CD4-positive, alpha-beta T cell (primary cell): ENCODE measurements around the gene KIAA1328. TPM values are rescaled to one million over a fixed set of nuclear protein-coding genes. Genes with fewer than 3 reads are reported as not detected.

Experiments used
- ATAC-seq: fragments of 200-7000 bp; cut with Tn5 transposase; one replicate; pipeline ENCODE4 v1.10.0; 2022; ENCODE audit warnings: mild to moderate bottlenecking; ENCODE audit not compliant: poor library complexity
- CTCF ChIA-PET: fragments of 350-600 bp; sonication (Branson Sonifier 250); formaldehyde crosslinking; loops from one replicate; lab custom pipeline; 2021; ENCODE audit warnings: antibody characterized with exemption, inconsistent platforms; lab: Charles Lee
- POLR2A ChIA-PET: fragments of 350-600 bp; sonication (Branson Sonifier 250); formaldehyde crosslinking; loops from one replicate; lab custom pipeline; 2021; ENCODE audit warnings: antibody characterized with exemption, inconsistent platforms; lab: Charles Lee
- DNase-seq, 14 experiments: peaks; one replicate each; pipeline ENCODE4 v3.0.0-alpha.2; 2013 to 2020; ENCODE audit warnings: mixed read lengths in 2 of 14
- H3K27ac ChIP-seq, 2 donors: one replicate each; pipeline versions ENCODE4 v1.5.1 to v1.7.0; 2013; ENCODE audit warnings: low read length in 2 of 2, low read depth in 1 of 2, mild to moderate bottlenecking in 1 of 2
- H3K27me3 ChIP-seq, 2 experiments: 1 replicate in 1 of 2; 2 replicates in 1 of 2; pipeline versions ENCODE4 v1.6.1 to v1.7.0; 2013; ENCODE audit warnings: low read length in 2 of 2, control low read depth in 1 of 2, mild to moderate bottlenecking in 1 of 2, moderate library complexity in 1 of 2; ENCODE audit not compliant: insufficient read depth in 2 of 2, control insufficient read depth in 1 of 2
- H3K36me3 ChIP-seq: one replicate; pipeline ENCODE4 v1.6.1; 2013; ENCODE audit warnings: low read length, control low read depth; ENCODE audit not compliant: insufficient read depth
- H3K4me1 ChIP-seq: one replicate; pipeline ENCODE4 v1.6.1; 2013; ENCODE audit warnings: low read length, control low read depth; ENCODE audit not compliant: insufficient read depth
- H3K4me3 ChIP-seq: one replicate; pipeline ENCODE4 v1.5.1; 2013; ENCODE audit warnings: mild to moderate bottlenecking, low read length, moderate library complexity
- H3K9me3 ChIP-seq, 2 experiments: 1 replicate in 1 of 2; 2 replicates in 1 of 2; pipeline versions ENCODE4 v1.6.1 to v1.7.0; 2013; ENCODE audit warnings: low read length in 2 of 2, mild to moderate bottlenecking in 2 of 2, control low read depth in 1 of 2, moderate library complexity in 1 of 2; ENCODE audit not compliant: control insufficient read depth in 1 of 2, insufficient read depth in 1 of 2
- H3K27ac Mint-ChIP-seq: one replicate; pipeline ENCODE4 v1.8.0; 2020; ENCODE audit warnings: mixed read lengths
- H3K27me3 Mint-ChIP-seq: one replicate; pipeline ENCODE4 v1.8.0; 2021; ENCODE audit warnings: mixed read lengths
- H3K36me3 Mint-ChIP-seq: one replicate; pipeline ENCODE4 v1.8.0; 2021; ENCODE audit warnings: low read depth, mixed read lengths
- H3K4me1 Mint-ChIP-seq: one replicate; pipeline ENCODE4 v1.8.0; 2021; ENCODE audit warnings: low read depth, mixed read lengths
- H3K4me3 Mint-ChIP-seq: one replicate; pipeline ENCODE4 v1.8.0; 2020; ENCODE audit warnings: mild to moderate bottlenecking, mixed read lengths
- H3K9me3 Mint-ChIP-seq: one replicate; pipeline ENCODE4 v1.8.0; 2020; ENCODE audit warnings: mixed read lengths
- intact Hi-C, 2 experiments: fragments of 100-400 bp; cut with DNase I in 1 of 2; cut with micrococcal nuclease in 1 of 2; formaldehyde crosslinking; loops; one replicate each; pipeline versions ENCODE4 v1.15.1 to v1.9.0; 2023 to 2025; cut with DNase I, micrococcal nuclease
- total RNA-seq, 174 experiments: library from RNA in 2 of 174; stranded (reverse) in 2 of 174; gene quantifications; one replicate each; pipeline ENCODE4 v1.2.3 and lab custom pipeline; 2021 to 2026
- TF ChIP-seq, protein P1 (sequence below): fragments of 200-600 bp; IDR thresholded peaks from one replicate; pipeline ENCODE4 v1.8.0; 2022; ENCODE audit warnings: antibody characterized with exemption, mild to moderate bottlenecking

The KIAA1328 gene
- total RNA-seq, 2 experiments from 2014 or later: 8.7 to 9.4 TPM

GRCh38 chr18:36798738-36799473, 30.0 kb upstream of the KIAA1328 start:
- H3K9me3 ChIP-seq: no peaks in the 10 kb centered on the region
- intact Hi-C loops: no loop called here
- Mint-ChIP-seq H3K9me3 (no peaks in the 10 kb centered on the region), H3K4me3 (no peak overlapping the region), H3K4me1 (no peaks in the 10 kb centered on the region), H3K27ac (no peak overlapping the region), H3K36me3 (peaks cover 97% of the 10 kb centered on the region), H3K27me3 (no peaks in the 10 kb centered on the region)
- ChIA-PET CTCF (no interaction called here), POLR2A (no interaction called here)
- no peak overlapping the region for H3K27ac ChIP-seq
- TF ChIP-seq, protein P1, sequence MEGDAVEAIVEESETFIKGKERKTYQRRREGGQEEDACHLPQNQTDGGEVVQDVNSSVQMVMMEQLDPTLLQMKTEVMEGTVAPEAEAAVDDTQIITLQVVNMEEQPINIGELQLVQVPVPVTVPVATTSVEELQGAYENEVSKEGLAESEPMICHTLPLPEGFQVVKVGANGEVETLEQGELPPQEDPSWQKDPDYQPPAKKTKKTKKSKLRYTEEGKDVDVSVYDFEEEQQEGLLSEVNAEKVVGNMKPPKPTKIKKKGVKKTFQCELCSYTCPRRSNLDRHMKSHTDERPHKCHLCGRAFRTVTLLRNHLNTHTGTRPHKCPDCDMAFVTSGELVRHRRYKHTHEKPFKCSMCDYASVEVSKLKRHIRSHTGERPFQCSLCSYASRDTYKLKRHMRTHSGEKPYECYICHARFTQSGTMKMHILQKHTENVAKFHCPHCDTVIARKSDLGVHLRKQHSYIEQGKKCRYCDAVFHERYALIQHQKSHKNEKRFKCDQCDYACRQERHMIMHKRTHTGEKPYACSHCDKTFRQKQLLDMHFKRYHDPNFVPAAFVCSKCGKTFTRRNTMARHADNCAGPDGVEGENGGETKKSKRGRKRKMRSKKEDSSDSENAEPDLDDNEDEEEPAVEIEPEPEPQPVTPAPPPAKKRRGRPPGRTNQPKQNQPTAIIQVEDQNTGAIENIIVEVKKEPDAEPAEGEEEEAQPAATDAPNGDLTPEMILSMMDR: no peak
- no peaks in the 10 kb centered on the region for H3K27me3 ChIP-seq
- DNase-seq (no peak), ATAC-seq (no peak)
- H3K4me3 ChIP-seq: no peak overlapping the region
- no peaks in the 10 kb centered on the region for H3K4me1 ChIP-seq
- H3K36me3 ChIP-seq: peaks cover 73% of the 10 kb centered on the region

DNA sequence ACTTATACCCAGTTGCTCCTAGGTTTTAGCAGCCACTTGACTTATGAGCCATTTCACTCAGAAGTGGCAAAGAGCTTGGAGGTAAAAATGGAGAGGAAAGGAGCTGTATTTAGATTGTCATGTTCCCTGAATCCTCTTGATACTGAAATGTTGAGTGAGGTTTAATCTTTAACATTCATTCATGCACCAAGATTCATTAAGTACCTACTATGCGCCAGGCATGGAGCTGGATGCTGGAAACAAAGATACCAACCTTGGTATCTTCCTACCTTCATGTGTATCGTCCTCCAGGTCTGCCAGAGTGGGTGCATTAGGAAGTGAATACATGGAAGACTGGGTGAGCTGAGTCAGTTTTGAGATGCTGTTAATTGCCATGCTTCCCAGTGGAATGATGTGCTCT, 23.8 kb upstream of the KIAA1328 start:
- H3K4me3 ChIP-seq: no peak overlapping the region
- intact Hi-C loops: loop anchor here (5.0 kb wide), 2 partner anchors 708 to 788 kb away; no protein-coding TSS in a partner anchor
- POLR2A ChIA-PET: no interaction called here

DNA sequence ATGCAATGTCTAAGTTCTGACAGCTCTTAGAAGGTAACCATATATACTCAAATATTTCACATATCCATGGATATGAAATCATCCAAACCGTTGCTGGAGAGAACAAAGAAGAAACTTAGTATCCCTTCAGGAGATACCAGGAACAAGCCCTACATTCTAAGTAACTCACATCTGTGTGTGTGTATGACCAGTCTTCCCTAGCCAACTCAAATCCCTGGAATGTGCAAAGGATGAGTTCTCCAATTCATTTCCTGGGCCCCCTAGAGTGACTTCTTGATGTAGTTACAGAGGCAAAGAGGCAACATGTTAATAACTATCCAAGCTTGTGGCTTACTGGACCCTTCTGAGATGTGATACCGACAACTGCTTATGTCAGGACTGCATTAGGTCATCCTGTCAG, 20.2 kb upstream of the KIAA1328 start:
- Histone ChIP-seq H3K9me3 (no peaks in the 10 kb centered on the region), H3K36me3 (peaks cover 58% of the 10 kb centered on the region), H3K27me3 (no peaks in the 10 kb centered on the region), H3K4me3 (no peak overlapping the region), H3K27ac (no peak overlapping the region), H3K4me1 (peaks cover 2% of the 10 kb centered on the region)
- H3K27ac Mint-ChIP-seq: no peak overlapping the region
- intact Hi-C loops: loop anchor here (1.0 to 5.0 kb wide), 4 partner anchors 120 to 791 kb away; no protein-coding TSS in a partner anchor
- TF ChIP-seq, protein P1: no peak
- ATAC-seq: no peak
- no peak for DNase-seq
- CTCF ChIA-PET: interaction anchor here (0.9 to 1.2 kb wide), 2 partner anchors 20 to 791 kb away, joined by 3 read pairs; partner anchors contain the start of genes KIAA1328 and TPGS2
- H3K9me3 Mint-ChIP-seq: no peaks in the 10 kb centered on the region
- H3K4me3 Mint-ChIP-seq: no peak overlapping the region
- POLR2A ChIA-PET: no interaction called here
- H3K36me3 Mint-ChIP-seq: peaks cover 70% of the 10 kb centered on the region
- peaks cover 9% of the 10 kb centered on the region for H3K4me1 Mint-ChIP-seq
- H3K27me3 Mint-ChIP-seq: no peaks in the 10 kb centered on the region

More for the DNA sequence above, 23.8 kb upstream of the KIAA1328 start:
- no peak overlapping the region for H3K27ac ChIP-seq
- H3K27ac Mint-ChIP-seq: no peak overlapping the region
- TF ChIP-seq, protein P1: no peak
- H3K36me3 Mint-ChIP-seq: peaks cover 89% of the 10 kb centered on the region
- CTCF ChIA-PET: no interaction called here
- DNase-seq (no peak), ATAC-seq (no peak)
- H3K9me3 ChIP-seq: no peaks in the 10 kb centered on the region
- no peaks in the 10 kb centered on the region for H3K9me3 Mint-ChIP-seq
- peaks cover 65% of the 10 kb centered on the region for H3K36me3 ChIP-seq
- H3K4me1 ChIP-seq: peaks cover 2% of the 10 kb centered on the region
- no peak overlapping the region for H3K4me3 Mint-ChIP-seq
- H3K27me3 ChIP-seq: no peaks in the 10 kb centered on the region
- H3K4me1 Mint-ChIP-seq: peaks cover 5% of the 10 kb centered on the region
- no peaks in the 10 kb centered on the region for H3K27me3 Mint-ChIP-seq
